HG02678 (cell line): ENCODE measurements around the gene IP6K2.

Experiments
- ATAC-seq: cut with Tn5 transposase; IDR thresholded peaks from one replicate; pipeline ENCODE4 v1.9.1; 2021; ENCODE audit warnings: mild to moderate bottlenecking, moderate library complexity; ENCODE audit not compliant: unreplicated experiment

Gene IP6K2

GRCh38 chr3:48674505-48674904 is 42.5 kb downstream of the IP6K2 start:
- no peak for ATAC-seq

GRCh38 chr3:48672522-48672921 is 44.5 kb downstream of the IP6K2 start:
- no peak for ATAC-seq

- no peak for ATAC-seq
These were observed 52.1 kb downstream of the IP6K2 start for GRCh38 chr3:48664929-48665328.

- no peak for ATAC-seq
These were observed 52.7 kb downstream of the IP6K2 start for GRCh38 chr3:48664313-48664644.

GRCh38 chr3:48663489-48664312 is 53.3 kb downstream of the IP6K2 start:
- ATAC-seq, result peak; percentile 80

- ATAC-seq, result no peak
These were observed 54.1 kb downstream of the IP6K2 start, which contains the start of gene CELSR3 for GRCh38 chr3:48662753-48663488. CELSR3 (minus strand) TSS chr3:48662886; CDS start chr3:48662634, 252 bp downstream.

- no peak for ATAC-seq
These were observed 54.8 kb downstream of the IP6K2 start for GRCh38 chr3:48662145-48662752.

- no peak for ATAC-seq
These were observed 55.4 kb downstream of the IP6K2 start for GRCh38 chr3:48661501-48662144.

- no peak for ATAC-seq
These were observed 56.1 kb downstream of the IP6K2 start for GRCh38 chr3:48660800-48661400.

GRCh38 chr3:48656841-48657281 is 60.2 kb downstream of the IP6K2 start:
- ATAC-seq, result no peak

GRCh38 chr3:48656061-48656840 is 60.8 kb downstream of the IP6K2 start:
- ATAC-seq, result peak; percentile 75

- no peak for ATAC-seq
These were observed 61.4 kb downstream of the IP6K2 start for GRCh38 chr3:48655606-48656005.

GRCh38 chr3:48655063-48655462 is 62.0 kb downstream of the IP6K2 start:
- ATAC-seq, result no peak

- ATAC-seq, result no peak
These were observed 63.9 kb downstream of the IP6K2 start for GRCh38 chr3:48652923-48653715.

GRCh38 chr3:48651771-48652170 is 65.2 kb downstream of the IP6K2 start:
- ATAC-seq, result no peak

- no peak for ATAC-seq
These were observed 66.3 kb downstream of the IP6K2 start for GRCh38 chr3:48650723-48651122.

- ATAC-seq, result no peak
These were observed 68.7 kb downstream of the IP6K2 start for GRCh38 chr3:48648188-48648850.

- no peak for ATAC-seq
These were observed 69.3 kb downstream of the IP6K2 start for GRCh38 chr3:48647714-48648113.
